22Rv1 (cell line): ENCODE measurements around the gene C1orf174.

Source experiments
- ZFX ChIP-seq: fragments of 450-650 bp; IDR thresholded peaks from 2 replicates; pipeline ENCODE4 v1.6.1; 2017; ENCODE audit warnings: antibody characterized with exemption, borderline replicate concordance
- TF ChIP-seq, protein P1 (sequence below): fragments of 450-650 bp; IDR thresholded peaks from 2 replicates; pipeline ENCODE4 v1.5.1; 2017; ENCODE audit warnings: mild to moderate bottlenecking

DNA sequence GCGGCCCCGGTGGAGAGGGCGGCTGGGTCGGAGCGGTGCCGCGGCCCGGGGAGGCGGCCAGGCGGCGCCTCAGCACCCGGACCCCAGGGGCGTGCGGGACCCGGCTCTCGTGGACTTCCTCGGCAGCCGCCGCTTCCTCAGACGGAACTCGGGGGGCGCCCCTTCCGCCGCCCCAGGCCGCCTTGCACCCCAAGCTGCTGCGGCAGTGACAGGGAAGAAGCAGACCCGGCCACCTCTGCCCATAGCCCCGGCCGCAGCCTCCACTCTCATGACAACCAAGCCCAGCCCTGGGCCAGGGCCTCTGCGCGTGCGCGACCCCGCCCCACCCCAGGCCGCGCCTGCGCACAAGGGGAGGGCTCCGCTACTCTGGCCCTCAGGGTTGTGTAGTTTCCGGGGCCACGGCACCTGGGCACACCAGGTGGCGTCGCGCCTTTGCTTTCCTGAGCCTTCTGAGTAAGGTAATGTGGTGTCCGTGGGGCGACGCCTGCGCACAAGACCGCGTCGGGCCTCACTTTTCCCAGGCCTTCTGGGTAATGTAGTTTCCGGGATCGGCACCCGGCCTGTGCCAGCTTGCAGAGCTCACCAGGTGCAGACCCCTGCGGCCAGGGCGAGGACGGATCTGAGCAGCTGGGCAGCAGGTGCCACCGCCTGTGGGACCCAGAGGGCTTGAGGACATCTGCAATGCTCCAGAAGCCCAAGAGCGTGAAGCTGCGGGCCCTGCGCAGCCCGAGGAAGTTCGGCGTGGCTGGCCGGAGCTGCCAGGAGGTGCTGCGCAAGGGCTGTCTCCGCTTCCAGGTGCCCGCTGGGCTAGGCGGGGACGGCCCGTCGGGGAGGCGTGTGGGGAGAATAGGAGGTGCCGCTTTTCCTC, 42.9 kb downstream of the C1orf174 start, which contains the start of the genes CEP104 and DFFB:
- TF ChIP-seq, protein P1, sequence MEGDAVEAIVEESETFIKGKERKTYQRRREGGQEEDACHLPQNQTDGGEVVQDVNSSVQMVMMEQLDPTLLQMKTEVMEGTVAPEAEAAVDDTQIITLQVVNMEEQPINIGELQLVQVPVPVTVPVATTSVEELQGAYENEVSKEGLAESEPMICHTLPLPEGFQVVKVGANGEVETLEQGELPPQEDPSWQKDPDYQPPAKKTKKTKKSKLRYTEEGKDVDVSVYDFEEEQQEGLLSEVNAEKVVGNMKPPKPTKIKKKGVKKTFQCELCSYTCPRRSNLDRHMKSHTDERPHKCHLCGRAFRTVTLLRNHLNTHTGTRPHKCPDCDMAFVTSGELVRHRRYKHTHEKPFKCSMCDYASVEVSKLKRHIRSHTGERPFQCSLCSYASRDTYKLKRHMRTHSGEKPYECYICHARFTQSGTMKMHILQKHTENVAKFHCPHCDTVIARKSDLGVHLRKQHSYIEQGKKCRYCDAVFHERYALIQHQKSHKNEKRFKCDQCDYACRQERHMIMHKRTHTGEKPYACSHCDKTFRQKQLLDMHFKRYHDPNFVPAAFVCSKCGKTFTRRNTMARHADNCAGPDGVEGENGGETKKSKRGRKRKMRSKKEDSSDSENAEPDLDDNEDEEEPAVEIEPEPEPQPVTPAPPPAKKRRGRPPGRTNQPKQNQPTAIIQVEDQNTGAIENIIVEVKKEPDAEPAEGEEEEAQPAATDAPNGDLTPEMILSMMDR, result peak; percentile 68
- no peak for TF ChIP-seq ZFX
